Measurements from ENCODE around the gene CDK18. TPM values are rescaled to one million over a fixed set of nuclear protein-coding genes. Genes with fewer than 3 reads are reported as not detected.

CDK18 gene
- total and polyA plus RNA-seq, 4 donors = 2.4 to 3.7 (median 3.1) TPM

DNA sequence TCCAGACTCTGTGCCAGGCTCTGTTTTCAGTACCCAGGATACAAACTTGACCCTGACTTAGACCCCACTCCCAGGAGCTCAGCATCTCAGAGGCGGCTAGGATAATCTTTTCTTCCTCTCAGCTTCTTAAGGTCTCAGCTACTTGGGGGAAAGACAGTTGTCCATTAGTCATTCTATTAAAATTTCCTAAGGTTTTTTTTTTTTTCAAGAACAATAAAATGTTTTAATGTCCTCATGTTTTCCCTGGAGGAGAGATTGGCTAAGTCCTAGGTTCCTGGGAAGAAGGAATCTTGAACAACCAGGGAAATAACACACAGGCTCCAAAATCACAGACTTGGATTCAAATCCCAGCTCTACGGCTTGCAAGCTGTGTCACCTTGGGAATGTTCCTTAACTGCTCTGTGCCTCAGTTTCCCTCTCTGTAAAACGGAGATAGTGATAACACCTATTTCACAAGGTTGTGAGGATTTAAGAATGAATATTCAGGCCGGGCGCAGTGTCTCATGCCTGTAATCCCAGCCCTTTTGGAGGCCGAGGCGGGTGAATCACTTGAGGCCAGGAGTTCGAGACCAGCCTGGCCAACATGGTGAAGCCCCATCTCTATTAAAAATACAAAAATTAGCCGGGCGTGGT is 33.0 kb downstream of the CDK18 start:
- no peak for DNase-seq (ENCODE audit: low spot score)
- Histone ChIP-seq H3K4me1 (ENCODE audit: control insufficient read depth in 4 of 4, insufficient read depth in 4 of 4, low read length in 3 of 4) (no peaks in the 10 kb centered on the region), H3K4me3 (ENCODE audit: low read depth in 1 of 3, low read length in 3 of 3) (no peak overlapping the region), H3K9me3 (ENCODE audit: control insufficient read depth in 4 of 4, low read length in 3 of 4) (no peaks in the 10 kb centered on the region), H3K36me3 (ENCODE audit: control insufficient read depth in 4 of 4, insufficient read depth in 3 of 4, low read depth in 1 of 4, low read length in 3 of 4) (no peaks in the 10 kb centered on the region), H3K9ac (ENCODE audit: low read depth in 1 of 2, low read length in 2 of 2) (no peak overlapping the region), H3K27me3 (ENCODE audit: control insufficient read depth in 4 of 4, insufficient read depth in 4 of 4, low read length in 3 of 4) (peaks cover 0 to 7% (median 0%) of the 10 kb centered on the region in 4 donors), H3K27ac (ENCODE audit: low read depth in 1 of 2, low read length in 2 of 2) (no peak overlapping the region)
- TF ChIP-seq, protein P1, sequence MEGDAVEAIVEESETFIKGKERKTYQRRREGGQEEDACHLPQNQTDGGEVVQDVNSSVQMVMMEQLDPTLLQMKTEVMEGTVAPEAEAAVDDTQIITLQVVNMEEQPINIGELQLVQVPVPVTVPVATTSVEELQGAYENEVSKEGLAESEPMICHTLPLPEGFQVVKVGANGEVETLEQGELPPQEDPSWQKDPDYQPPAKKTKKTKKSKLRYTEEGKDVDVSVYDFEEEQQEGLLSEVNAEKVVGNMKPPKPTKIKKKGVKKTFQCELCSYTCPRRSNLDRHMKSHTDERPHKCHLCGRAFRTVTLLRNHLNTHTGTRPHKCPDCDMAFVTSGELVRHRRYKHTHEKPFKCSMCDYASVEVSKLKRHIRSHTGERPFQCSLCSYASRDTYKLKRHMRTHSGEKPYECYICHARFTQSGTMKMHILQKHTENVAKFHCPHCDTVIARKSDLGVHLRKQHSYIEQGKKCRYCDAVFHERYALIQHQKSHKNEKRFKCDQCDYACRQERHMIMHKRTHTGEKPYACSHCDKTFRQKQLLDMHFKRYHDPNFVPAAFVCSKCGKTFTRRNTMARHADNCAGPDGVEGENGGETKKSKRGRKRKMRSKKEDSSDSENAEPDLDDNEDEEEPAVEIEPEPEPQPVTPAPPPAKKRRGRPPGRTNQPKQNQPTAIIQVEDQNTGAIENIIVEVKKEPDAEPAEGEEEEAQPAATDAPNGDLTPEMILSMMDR (IDR thresholded peaks at IDR 0.05; ENCODE audit: low read depth, low read length, missing input control) = no peak
- TF ChIP-seq GABPA (IDR thresholded peaks at IDR 0.05 in 1 of 2, conservative IDR thresholded peaks at IDR 0.05 in 1 of 2) (no peak), HNF4A (conservative IDR thresholded peaks at IDR 0.05) (no peak), YY1 (IDR thresholded peaks at IDR 0.05) (no peak), JUND (IDR thresholded peaks at IDR 0.05) (no peak)
- TF ChIP-seq, protein P2, sequence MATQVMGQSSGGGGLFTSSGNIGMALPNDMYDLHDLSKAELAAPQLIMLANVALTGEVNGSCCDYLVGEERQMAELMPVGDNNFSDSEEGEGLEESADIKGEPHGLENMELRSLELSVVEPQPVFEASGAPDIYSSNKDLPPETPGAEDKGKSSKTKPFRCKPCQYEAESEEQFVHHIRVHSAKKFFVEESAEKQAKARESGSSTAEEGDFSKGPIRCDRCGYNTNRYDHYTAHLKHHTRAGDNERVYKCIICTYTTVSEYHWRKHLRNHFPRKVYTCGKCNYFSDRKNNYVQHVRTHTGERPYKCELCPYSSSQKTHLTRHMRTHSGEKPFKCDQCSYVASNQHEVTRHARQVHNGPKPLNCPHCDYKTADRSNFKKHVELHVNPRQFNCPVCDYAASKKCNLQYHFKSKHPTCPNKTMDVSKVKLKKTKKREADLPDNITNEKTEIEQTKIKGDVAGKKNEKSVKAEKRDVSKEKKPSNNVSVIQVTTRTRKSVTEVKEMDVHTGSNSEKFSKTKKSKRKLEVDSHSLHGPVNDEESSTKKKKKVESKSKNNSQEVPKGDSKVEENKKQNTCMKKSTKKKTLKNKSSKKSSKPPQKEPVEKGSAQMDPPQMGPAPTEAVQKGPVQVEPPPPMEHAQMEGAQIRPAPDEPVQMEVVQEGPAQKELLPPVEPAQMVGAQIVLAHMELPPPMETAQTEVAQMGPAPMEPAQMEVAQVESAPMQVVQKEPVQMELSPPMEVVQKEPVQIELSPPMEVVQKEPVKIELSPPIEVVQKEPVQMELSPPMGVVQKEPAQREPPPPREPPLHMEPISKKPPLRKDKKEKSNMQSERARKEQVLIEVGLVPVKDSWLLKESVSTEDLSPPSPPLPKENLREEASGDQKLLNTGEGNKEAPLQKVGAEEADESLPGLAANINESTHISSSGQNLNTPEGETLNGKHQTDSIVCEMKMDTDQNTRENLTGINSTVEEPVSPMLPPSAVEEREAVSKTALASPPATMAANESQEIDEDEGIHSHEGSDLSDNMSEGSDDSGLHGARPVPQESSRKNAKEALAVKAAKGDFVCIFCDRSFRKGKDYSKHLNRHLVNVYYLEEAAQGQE (IDR thresholded peaks at IDR 0.05) = no peak
- 85% methylated on average over 10 of the region's 10 CpGs for WGBS

DNA sequence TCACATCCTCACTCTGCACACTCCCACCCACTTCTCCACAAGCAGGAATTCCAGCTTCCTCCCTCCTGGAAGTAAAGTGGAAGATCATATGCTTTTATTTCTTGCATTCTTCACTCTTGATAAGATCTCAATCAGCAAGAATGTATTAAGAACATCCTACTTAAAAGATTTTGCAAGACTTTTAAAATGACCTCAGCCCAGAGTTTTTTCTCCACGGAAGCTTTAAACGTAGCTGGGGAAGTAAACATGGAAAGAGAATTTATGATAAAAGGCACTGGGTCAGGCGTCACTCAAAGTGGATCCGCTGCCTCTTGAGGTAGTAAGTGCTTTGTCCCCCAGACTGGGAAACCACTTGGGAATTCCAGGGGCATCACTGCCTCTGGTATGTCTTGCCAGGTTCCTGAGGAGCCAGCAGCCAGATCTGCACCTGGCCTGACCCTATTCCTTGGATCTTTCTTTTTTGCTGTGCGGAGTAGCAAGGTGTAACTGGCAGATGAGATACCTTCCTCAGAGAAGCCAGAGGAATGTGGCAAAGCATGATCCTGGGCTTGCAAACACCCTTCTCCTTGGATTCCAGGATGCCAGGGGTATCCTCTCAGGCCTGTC is 33.9 kb downstream of the CDK18 start:
- Histone ChIP-seq H3K4me3 (ENCODE audit: low read depth in 1 of 3, low read length in 3 of 3) (no peak overlapping the region), H3K36me3 (ENCODE audit: control insufficient read depth in 4 of 4, insufficient read depth in 3 of 4, low read depth in 1 of 4, low read length in 3 of 4) (no peaks in the 10 kb centered on the region), H3K27ac (ENCODE audit: low read depth in 1 of 2, low read length in 2 of 2) (no peak overlapping the region), H3K4me1 (ENCODE audit: control insufficient read depth in 4 of 4, insufficient read depth in 4 of 4, low read length in 3 of 4) (no peaks in the 10 kb centered on the region), H3K27me3 (ENCODE audit: control insufficient read depth in 4 of 4, insufficient read depth in 4 of 4, low read length in 3 of 4) (peaks cover 0 to 7% (median 0%) of the 10 kb centered on the region in 4 donors), H3K9me3 (ENCODE audit: control insufficient read depth in 4 of 4, low read length in 3 of 4) (no peaks in the 10 kb centered on the region), H3K9ac (ENCODE audit: low read depth in 1 of 2, low read length in 2 of 2) (no peak overlapping the region)
- no peak for DNase-seq (ENCODE audit: low spot score)
- 60% methylated on average over 5 of the region's 5 CpGs for WGBS
- TF ChIP-seq GABPA (IDR thresholded peaks at IDR 0.05 in 1 of 2, conservative IDR thresholded peaks at IDR 0.05 in 1 of 2) = no peak

DNA sequence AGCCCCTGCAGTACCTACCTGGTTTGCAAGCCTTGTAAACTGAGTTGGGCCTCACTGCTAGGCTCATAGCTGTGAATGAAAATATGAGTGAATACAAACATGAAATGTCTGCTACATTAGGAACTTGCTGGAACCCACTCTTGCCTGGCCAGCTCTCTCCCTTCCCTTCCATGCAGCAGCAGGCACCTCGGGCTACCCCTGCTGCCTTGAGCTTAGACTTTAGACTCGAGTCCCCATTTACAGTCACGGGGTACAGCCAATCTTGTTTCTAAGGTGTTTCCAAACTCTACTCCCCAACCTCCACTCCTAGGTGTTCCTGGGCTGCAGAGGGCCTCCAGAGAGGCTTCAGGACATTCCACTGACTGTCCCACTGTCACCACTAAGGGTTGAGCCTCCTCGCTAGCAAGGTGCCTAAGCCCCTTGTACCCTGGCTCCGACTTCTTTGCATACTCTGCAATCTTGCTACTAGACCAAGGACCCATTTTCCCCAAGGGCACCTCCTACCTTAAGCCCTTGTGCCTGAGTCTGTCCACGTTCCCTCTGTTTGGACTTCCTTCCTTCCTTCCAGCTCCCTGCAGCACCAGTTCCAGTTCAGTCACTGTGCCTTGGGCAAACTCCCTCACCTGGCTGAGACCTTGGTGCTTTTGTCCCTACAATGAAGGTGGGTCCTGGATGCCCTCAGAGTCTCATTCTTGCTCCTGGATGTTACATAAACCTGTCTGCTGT is 36.9 kb downstream of the CDK18 start:
- Histone ChIP-seq H3K4me3 (ENCODE audit: low read depth in 1 of 3, low read length in 3 of 3) (no peak overlapping the region), H3K36me3 (ENCODE audit: control insufficient read depth in 4 of 4, insufficient read depth in 3 of 4, low read depth in 1 of 4, low read length in 3 of 4) (no peaks in the 10 kb centered on the region), H3K9ac (ENCODE audit: low read depth in 1 of 2, low read length in 2 of 2) (no peak overlapping the region), H3K27me3 (ENCODE audit: control insufficient read depth in 4 of 4, insufficient read depth in 4 of 4, low read length in 3 of 4) (peaks cover 0 to 19% (median 0%) of the 10 kb centered on the region in 4 donors), H3K9me3 (ENCODE audit: control insufficient read depth in 4 of 4, low read length in 3 of 4) (no peaks in the 10 kb centered on the region), H3K4me1 (ENCODE audit: control insufficient read depth in 4 of 4, insufficient read depth in 4 of 4, low read length in 3 of 4) (no peaks in the 10 kb centered on the region), H3K27ac (ENCODE audit: low read depth in 1 of 2, low read length in 2 of 2) (no peak overlapping the region)
- WGBS = 76% methylated on average over 6 of the region's 6 CpGs
- DNase-seq (ENCODE audit: low spot score) = peak; percentile 6
- TF ChIP-seq TAF1 (conservative IDR thresholded peaks at IDR 0.05) = no peak
- no peak for TF ChIP-seq JUND (IDR thresholded peaks at IDR 0.05)
- no peak for TF ChIP-seq GABPA (IDR thresholded peaks at IDR 0.05 in 1 of 2, conservative IDR thresholded peaks at IDR 0.05 in 1 of 2)
- no peak for TF ChIP-seq SP1 (IDR thresholded peaks at IDR 0.05)
- TF ChIP-seq RAD21 (IDR thresholded peaks at IDR 0.05) = no peak
- no peak for TF ChIP-seq FOXA2 (IDR thresholded peaks at IDR 0.05)
- TF ChIP-seq, protein P3, sequence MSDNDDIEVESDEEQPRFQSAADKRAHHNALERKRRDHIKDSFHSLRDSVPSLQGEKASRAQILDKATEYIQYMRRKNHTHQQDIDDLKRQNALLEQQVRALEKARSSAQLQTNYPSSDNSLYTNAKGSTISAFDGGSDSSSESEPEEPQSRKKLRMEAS (IDR thresholded peaks at IDR 0.05) = no peak
- TF ChIP-seq, protein P1 (IDR thresholded peaks at IDR 0.05; ENCODE audit: low read depth, low read length, missing input control) = no peak
- no peak for TF ChIP-seq HNF4A (conservative IDR thresholded peaks at IDR 0.05)
- no peak for TF ChIP-seq YY1 (IDR thresholded peaks at IDR 0.05)
- TF ChIP-seq FOXA1 (IDR thresholded peaks at IDR 0.05) = no peak
- TF ChIP-seq, protein P4, sequence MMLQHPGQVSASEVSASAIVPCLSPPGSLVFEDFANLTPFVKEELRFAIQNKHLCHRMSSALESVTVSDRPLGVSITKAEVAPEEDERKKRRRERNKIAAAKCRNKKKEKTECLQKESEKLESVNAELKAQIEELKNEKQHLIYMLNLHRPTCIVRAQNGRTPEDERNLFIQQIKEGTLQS (IDR thresholded peaks at IDR 0.05) = no peak
